ENCODE data around the gene FCF1.

DNA sequence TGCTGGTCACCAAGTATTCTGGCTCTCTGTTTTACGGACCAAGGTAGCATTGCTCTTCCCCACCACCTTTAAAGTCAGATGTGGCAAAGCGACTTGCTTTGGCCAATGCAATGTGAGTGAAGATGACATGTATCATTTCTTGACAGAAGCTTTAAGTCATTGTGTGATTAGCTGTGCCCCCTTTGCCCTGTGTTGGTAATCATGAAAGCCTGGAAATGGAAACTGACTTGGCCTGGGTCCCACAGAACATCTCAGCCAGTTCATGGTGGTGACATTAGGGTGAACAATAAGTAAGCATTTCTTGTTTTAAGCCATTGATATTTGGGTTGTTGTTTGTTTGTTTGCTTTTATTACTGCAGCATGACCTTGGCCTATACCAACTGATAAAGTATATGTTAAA is 34.3 kb downstream of the FCF1 start:
- TF ChIP-seq, protein P1, sequence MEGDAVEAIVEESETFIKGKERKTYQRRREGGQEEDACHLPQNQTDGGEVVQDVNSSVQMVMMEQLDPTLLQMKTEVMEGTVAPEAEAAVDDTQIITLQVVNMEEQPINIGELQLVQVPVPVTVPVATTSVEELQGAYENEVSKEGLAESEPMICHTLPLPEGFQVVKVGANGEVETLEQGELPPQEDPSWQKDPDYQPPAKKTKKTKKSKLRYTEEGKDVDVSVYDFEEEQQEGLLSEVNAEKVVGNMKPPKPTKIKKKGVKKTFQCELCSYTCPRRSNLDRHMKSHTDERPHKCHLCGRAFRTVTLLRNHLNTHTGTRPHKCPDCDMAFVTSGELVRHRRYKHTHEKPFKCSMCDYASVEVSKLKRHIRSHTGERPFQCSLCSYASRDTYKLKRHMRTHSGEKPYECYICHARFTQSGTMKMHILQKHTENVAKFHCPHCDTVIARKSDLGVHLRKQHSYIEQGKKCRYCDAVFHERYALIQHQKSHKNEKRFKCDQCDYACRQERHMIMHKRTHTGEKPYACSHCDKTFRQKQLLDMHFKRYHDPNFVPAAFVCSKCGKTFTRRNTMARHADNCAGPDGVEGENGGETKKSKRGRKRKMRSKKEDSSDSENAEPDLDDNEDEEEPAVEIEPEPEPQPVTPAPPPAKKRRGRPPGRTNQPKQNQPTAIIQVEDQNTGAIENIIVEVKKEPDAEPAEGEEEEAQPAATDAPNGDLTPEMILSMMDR (conservative IDR thresholded peaks at IDR 0.05; ENCODE audit: low read length), result no peak
- TF ChIP-seq EZH2phosphoT487 (IDR thresholded peaks at IDR 0.05; ENCODE audit: borderline replicate concordance), result no peak
